GM23338 (cell line): ENCODE measurements around the gene AOC1. TPM values are rescaled to one million over a fixed set of nuclear protein-coding genes. Genes with fewer than 3 reads are reported as not detected.

Experiments used
- ATAC-seq: fragments of 200-7000 bp; cut with Tn5 transposase; 3 replicates; pipeline ENCODE4 v1.9.1; 2020
- DNase-seq: peaks from one replicate; pipeline ENCODE4 v3.0.0-alpha.2; 2015; ENCODE audit warnings: low spot score
- H2AFZ ChIP-seq: fragments of 200-600 bp; sonication (generic); 2 replicates; pipeline ENCODE4 v1.8.0; 2016; ENCODE audit warnings: antibody characterized with exemption, mild to moderate bottlenecking, moderate library complexity
- H3F3A ChIP-seq: fragments of 200-600 bp; sonication (generic); replicated peaks from 2 replicates; pipeline ENCODE4 v1.8.0; 2017; ENCODE audit warnings: antibody characterized with exemption, mixed run types, low read depth
- H3K27ac ChIP-seq: fragments of 200-600 bp; sonication (generic); 2 replicates; pipeline ENCODE4 v1.6.1; 2016; ENCODE audit warnings: low read depth
- H3K27me3 ChIP-seq: fragments of 200-600 bp; sonication (generic); 2 replicates; pipeline ENCODE4 v1.8.0; 2016; ENCODE audit warnings: mild to moderate bottlenecking, mixed run types, moderate library complexity; ENCODE audit not compliant: insufficient read depth
- H3K36me3 ChIP-seq: fragments of 200-600 bp; sonication (generic); 2 replicates; pipeline ENCODE4 v1.8.0; 2016; ENCODE audit warnings: mild to moderate bottlenecking; ENCODE audit not compliant: insufficient read depth
- H3K4me1 ChIP-seq: fragments of 200-600 bp; sonication (generic); 2 replicates; pipeline ENCODE4 v1.8.0; 2016; ENCODE audit warnings: mild to moderate bottlenecking, moderate library complexity; ENCODE audit not compliant: insufficient read depth
- H3K4me2 ChIP-seq: fragments of 200-600 bp; sonication (generic); 2 replicates; pipeline ENCODE4 v1.7.1; 2017; ENCODE audit warnings: mixed run types
- H3K4me3 ChIP-seq: fragments of 200-600 bp; sonication (generic); 2 replicates; pipeline ENCODE4 v1.6.1; 2016; ENCODE audit warnings: mixed run types
- H3K79me2 ChIP-seq: fragments of 200-600 bp; sonication (generic); replicated peaks from 2 replicates; pipeline ENCODE4 v1.8.0; 2017; ENCODE audit warnings: mild to moderate bottlenecking; ENCODE audit not compliant: insufficient read depth
- H3K9me2 ChIP-seq: fragments of 200-600 bp; sonication (generic); 2 replicates; pipeline ENCODE4 v1.8.0; 2017; ENCODE audit not compliant: insufficient read depth
- H4K20me1 ChIP-seq: fragments of 200-600 bp; sonication (generic); replicated peaks from 2 replicates; pipeline ENCODE4 v1.8.0; 2017; ENCODE audit warnings: mild to moderate bottlenecking; ENCODE audit not compliant: insufficient read depth
- H3K27ac Mint-ChIP-seq: 2 replicates; pipeline ENCODE4 v1.8.0; 2020; ENCODE audit warnings: inconsistent platforms, mild to moderate bottlenecking, moderate library complexity, mixed read lengths
- H3K27me3 Mint-ChIP-seq: 3 replicates; pipeline ENCODE4 v1.8.0; 2022; ENCODE audit warnings: low read depth, mild to moderate bottlenecking, moderate library complexity, mixed read lengths, inconsistent platforms; ENCODE audit not compliant: insufficient read depth, poor library complexity
- H3K36me3 Mint-ChIP-seq: 3 replicates; pipeline ENCODE4 v1.8.0; 2021; ENCODE audit warnings: low read depth, mild to moderate bottlenecking, inconsistent platforms, moderate library complexity, mixed read lengths
- H3K4me1 Mint-ChIP-seq: 3 replicates; pipeline ENCODE4 v1.8.0; 2020; ENCODE audit warnings: mild to moderate bottlenecking, inconsistent platforms, mixed read lengths
- H3K4me3 Mint-ChIP-seq: 3 replicates; pipeline ENCODE4 v1.8.0; 2021; ENCODE audit warnings: moderate library complexity, mild to moderate bottlenecking, inconsistent platforms, mixed read lengths
- H3K9me3 Mint-ChIP-seq: 3 replicates; pipeline ENCODE4 v1.8.0; 2020; ENCODE audit warnings: moderate library complexity, mild to moderate bottlenecking, inconsistent platforms, mixed read lengths
- CREB1 ChIP-seq: fragments of 250-450 bp; sonication (Bioruptor Pico); IDR thresholded peaks from 2 replicates; pipeline ENCODE4 v1.5.0; 2020; ENCODE audit warnings: low read depth, mild to moderate bottlenecking, moderate library complexity
- EZH2 ChIP-seq: fragments of 200-600 bp; sonication (generic); IDR thresholded peaks from one replicate; pipeline ENCODE4 v1.8.0; 2017; ENCODE audit warnings: antibody characterized with exemption, mild to moderate bottlenecking, low read depth; ENCODE audit not compliant: unreplicated experiment
- EZH2phosphoT487 ChIP-seq: fragments of 200-600 bp; sonication (generic); IDR thresholded peaks from one replicate; pipeline ENCODE4 v1.8.1; 2018; ENCODE audit warnings: antibody characterized with exemption; ENCODE audit not compliant: unreplicated experiment
- JUNB ChIP-seq: IDR thresholded peaks from one replicate; pipeline ENCODE4 v1.6.1; 2016; ENCODE audit warnings: antibody characterized with exemption; ENCODE audit not compliant: unreplicated experiment
- NANOG ChIP-seq: IDR thresholded peaks from 2 replicates; pipeline ENCODE4 v1.6.1; 2016; ENCODE audit warnings: antibody characterized with exemption, borderline replicate concordance
- POLR2AphosphoS5 ChIP-seq: IDR thresholded peaks from 2 replicates; pipeline ENCODE4 v1.6.1; 2016; ENCODE audit warnings: antibody characterized with exemption, low read depth
- STAT1 ChIP-seq: IDR thresholded peaks from one replicate; pipeline ENCODE4 v1.6.1; 2016; ENCODE audit warnings: antibody characterized with exemption; ENCODE audit not compliant: unreplicated experiment
- ZNF114 ChIP-seq: fragments of 250-450 bp; sonication (Bioruptor Pico); IDR thresholded peaks from 2 replicates; pipeline ENCODE4 v1.5.0; 2020; ENCODE audit warnings: mild to moderate bottlenecking, moderate library complexity
- ZNF331 ChIP-seq: fragments of 250-450 bp; sonication (Bioruptor Pico); IDR thresholded peaks from 2 replicates; pipeline ENCODE4 v1.5.0; 2020; ENCODE audit warnings: low read depth, mild to moderate bottlenecking, moderate library complexity
- polyA plus RNA-seq: library from polyadenylated mRNA; unstranded; fragments of >200 nt; fragmentation: Nextera tagmentation; extraction: Ambion mirVana; gene quantifications from 2 replicates; pipeline ENCODE4 v1.2.1, GENCODE V29; 2016
- total RNA-seq: library from RNA; depleted of rRNA; stranded (reverse); fragments of >200 nt; shearing (Covaris generic); gene quantifications from 2 replicates; pipeline ENCODE4 v1.2.3, GENCODE V29; 2014
- TF ChIP-seq, protein P1 (sequence below): IDR thresholded peaks from 2 replicates; pipeline ENCODE4 v1.6.1; 2016; ENCODE audit warnings: antibody characterized with exemption
- TF ChIP-seq, protein P2 (sequence below): IDR thresholded peaks from one replicate; pipeline ENCODE4 v1.6.1; 2018; ENCODE audit warnings: antibody characterized with exemption; ENCODE audit not compliant: unreplicated experiment
- TF ChIP-seq, protein P3 (sequence below), 2 experiments: fragments of 200-600 bp in 1 of 2; sonication (generic) in 1 of 2; conservative IDR thresholded peaks; 2 replicates each; pipeline versions ENCODE4 v1.5.1 to v1.6.1; 2016 to 2017; ENCODE audit warnings: antibody characterized with exemption in 2 of 2, low read depth in 2 of 2, mild to moderate bottlenecking in 2 of 2, moderate library complexity in 1 of 2
- TF ChIP-seq, protein P4 (sequence below): fragments of 250-450 bp; sonication (Bioruptor Pico); IDR thresholded peaks from 2 replicates; pipeline ENCODE4 v1.5.0; 2020; ENCODE audit warnings: mild to moderate bottlenecking, moderate library complexity

AOC1 gene
- total and polyA plus RNA-seq, 2 experiments from 2014 or later: not detected

DNA sequence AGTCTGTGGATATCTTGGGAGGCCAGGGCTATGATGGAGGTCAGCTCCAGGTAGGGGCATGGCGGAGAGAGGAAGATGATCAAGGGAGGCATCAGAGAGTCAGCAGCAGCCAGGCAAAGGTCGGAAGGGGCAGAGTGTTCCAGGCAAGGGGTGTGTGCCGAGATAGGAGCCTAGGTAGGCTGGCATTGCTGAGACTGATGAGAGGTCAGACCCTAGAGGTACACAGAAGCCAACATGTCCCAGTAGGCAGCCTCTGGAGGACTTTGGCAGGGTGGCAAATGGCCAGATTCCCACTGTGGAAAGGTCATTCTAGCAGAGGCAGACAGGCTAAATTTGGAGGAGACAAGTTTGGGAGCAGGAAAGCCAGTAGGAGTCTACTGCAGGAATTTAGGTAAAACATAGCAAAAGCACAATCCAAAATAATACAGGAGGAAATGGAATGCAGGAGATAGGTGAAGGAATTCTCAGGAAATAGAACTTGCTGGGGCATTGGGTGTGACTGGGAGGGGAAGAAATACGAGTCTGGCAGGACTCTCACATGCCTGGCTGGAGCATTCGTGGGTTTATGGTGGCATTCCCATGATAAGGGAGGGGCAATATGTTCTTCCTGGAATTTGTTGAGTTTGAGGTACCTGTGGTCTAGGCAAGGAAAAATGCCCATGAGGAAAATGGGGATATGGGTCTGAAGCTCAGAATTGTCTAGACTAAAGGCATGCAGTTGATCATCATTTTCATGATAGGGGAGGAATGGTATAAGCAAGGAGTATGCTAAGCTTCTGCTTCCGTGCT lies 26.1 kb upstream of the AOC1 start:
- H3K36me3 ChIP-seq: no peaks in the 10 kb centered on the region; the same call in 1 of the 2 replicates
- no peaks in the 10 kb centered on the region for H3K27me3 ChIP-seq
- Mint-ChIP-seq H3K27ac (no peak overlapping the region), H3K9me3 (no peaks in the 10 kb centered on the region), H3K4me1 (peaks cover 6% of the 10 kb centered on the region; the same call in 1 of the 3 replicates), H3K36me3 (no peaks in the 10 kb centered on the region; the same call in 2 of the 3 replicates), H3K4me3 (no peak overlapping the region), H3K27me3 (peaks cover 4% of the 10 kb centered on the region)
- TF ChIP-seq ZNF331 (CRISPR knock-in tag) (no peak), ZNF114 (no peak), NANOG (no peak), STAT1 (no peak), JUNB (no peak), EZH2phosphoT487 (no peak), CREB1 (CRISPR knock-in tag) (no peak), POLR2AphosphoS5 (no peak), EZH2 (no peak)
- TF ChIP-seq, protein P1, sequence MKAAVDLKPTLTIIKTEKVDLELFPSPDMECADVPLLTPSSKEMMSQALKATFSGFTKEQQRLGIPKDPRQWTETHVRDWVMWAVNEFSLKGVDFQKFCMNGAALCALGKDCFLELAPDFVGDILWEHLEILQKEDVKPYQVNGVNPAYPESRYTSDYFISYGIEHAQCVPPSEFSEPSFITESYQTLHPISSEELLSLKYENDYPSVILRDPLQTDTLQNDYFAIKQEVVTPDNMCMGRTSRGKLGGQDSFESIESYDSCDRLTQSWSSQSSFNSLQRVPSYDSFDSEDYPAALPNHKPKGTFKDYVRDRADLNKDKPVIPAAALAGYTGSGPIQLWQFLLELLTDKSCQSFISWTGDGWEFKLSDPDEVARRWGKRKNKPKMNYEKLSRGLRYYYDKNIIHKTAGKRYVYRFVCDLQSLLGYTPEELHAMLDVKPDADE: no peak
- TF ChIP-seq, protein P2, sequence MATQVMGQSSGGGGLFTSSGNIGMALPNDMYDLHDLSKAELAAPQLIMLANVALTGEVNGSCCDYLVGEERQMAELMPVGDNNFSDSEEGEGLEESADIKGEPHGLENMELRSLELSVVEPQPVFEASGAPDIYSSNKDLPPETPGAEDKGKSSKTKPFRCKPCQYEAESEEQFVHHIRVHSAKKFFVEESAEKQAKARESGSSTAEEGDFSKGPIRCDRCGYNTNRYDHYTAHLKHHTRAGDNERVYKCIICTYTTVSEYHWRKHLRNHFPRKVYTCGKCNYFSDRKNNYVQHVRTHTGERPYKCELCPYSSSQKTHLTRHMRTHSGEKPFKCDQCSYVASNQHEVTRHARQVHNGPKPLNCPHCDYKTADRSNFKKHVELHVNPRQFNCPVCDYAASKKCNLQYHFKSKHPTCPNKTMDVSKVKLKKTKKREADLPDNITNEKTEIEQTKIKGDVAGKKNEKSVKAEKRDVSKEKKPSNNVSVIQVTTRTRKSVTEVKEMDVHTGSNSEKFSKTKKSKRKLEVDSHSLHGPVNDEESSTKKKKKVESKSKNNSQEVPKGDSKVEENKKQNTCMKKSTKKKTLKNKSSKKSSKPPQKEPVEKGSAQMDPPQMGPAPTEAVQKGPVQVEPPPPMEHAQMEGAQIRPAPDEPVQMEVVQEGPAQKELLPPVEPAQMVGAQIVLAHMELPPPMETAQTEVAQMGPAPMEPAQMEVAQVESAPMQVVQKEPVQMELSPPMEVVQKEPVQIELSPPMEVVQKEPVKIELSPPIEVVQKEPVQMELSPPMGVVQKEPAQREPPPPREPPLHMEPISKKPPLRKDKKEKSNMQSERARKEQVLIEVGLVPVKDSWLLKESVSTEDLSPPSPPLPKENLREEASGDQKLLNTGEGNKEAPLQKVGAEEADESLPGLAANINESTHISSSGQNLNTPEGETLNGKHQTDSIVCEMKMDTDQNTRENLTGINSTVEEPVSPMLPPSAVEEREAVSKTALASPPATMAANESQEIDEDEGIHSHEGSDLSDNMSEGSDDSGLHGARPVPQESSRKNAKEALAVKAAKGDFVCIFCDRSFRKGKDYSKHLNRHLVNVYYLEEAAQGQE: no peak
- TF ChIP-seq, protein P3, sequence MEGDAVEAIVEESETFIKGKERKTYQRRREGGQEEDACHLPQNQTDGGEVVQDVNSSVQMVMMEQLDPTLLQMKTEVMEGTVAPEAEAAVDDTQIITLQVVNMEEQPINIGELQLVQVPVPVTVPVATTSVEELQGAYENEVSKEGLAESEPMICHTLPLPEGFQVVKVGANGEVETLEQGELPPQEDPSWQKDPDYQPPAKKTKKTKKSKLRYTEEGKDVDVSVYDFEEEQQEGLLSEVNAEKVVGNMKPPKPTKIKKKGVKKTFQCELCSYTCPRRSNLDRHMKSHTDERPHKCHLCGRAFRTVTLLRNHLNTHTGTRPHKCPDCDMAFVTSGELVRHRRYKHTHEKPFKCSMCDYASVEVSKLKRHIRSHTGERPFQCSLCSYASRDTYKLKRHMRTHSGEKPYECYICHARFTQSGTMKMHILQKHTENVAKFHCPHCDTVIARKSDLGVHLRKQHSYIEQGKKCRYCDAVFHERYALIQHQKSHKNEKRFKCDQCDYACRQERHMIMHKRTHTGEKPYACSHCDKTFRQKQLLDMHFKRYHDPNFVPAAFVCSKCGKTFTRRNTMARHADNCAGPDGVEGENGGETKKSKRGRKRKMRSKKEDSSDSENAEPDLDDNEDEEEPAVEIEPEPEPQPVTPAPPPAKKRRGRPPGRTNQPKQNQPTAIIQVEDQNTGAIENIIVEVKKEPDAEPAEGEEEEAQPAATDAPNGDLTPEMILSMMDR (conservative IDR thresholded peaks at IDR 0.05; ENCODE audit: low read depth in 2 of 2): no peak
- TF ChIP-seq, protein P4, sequence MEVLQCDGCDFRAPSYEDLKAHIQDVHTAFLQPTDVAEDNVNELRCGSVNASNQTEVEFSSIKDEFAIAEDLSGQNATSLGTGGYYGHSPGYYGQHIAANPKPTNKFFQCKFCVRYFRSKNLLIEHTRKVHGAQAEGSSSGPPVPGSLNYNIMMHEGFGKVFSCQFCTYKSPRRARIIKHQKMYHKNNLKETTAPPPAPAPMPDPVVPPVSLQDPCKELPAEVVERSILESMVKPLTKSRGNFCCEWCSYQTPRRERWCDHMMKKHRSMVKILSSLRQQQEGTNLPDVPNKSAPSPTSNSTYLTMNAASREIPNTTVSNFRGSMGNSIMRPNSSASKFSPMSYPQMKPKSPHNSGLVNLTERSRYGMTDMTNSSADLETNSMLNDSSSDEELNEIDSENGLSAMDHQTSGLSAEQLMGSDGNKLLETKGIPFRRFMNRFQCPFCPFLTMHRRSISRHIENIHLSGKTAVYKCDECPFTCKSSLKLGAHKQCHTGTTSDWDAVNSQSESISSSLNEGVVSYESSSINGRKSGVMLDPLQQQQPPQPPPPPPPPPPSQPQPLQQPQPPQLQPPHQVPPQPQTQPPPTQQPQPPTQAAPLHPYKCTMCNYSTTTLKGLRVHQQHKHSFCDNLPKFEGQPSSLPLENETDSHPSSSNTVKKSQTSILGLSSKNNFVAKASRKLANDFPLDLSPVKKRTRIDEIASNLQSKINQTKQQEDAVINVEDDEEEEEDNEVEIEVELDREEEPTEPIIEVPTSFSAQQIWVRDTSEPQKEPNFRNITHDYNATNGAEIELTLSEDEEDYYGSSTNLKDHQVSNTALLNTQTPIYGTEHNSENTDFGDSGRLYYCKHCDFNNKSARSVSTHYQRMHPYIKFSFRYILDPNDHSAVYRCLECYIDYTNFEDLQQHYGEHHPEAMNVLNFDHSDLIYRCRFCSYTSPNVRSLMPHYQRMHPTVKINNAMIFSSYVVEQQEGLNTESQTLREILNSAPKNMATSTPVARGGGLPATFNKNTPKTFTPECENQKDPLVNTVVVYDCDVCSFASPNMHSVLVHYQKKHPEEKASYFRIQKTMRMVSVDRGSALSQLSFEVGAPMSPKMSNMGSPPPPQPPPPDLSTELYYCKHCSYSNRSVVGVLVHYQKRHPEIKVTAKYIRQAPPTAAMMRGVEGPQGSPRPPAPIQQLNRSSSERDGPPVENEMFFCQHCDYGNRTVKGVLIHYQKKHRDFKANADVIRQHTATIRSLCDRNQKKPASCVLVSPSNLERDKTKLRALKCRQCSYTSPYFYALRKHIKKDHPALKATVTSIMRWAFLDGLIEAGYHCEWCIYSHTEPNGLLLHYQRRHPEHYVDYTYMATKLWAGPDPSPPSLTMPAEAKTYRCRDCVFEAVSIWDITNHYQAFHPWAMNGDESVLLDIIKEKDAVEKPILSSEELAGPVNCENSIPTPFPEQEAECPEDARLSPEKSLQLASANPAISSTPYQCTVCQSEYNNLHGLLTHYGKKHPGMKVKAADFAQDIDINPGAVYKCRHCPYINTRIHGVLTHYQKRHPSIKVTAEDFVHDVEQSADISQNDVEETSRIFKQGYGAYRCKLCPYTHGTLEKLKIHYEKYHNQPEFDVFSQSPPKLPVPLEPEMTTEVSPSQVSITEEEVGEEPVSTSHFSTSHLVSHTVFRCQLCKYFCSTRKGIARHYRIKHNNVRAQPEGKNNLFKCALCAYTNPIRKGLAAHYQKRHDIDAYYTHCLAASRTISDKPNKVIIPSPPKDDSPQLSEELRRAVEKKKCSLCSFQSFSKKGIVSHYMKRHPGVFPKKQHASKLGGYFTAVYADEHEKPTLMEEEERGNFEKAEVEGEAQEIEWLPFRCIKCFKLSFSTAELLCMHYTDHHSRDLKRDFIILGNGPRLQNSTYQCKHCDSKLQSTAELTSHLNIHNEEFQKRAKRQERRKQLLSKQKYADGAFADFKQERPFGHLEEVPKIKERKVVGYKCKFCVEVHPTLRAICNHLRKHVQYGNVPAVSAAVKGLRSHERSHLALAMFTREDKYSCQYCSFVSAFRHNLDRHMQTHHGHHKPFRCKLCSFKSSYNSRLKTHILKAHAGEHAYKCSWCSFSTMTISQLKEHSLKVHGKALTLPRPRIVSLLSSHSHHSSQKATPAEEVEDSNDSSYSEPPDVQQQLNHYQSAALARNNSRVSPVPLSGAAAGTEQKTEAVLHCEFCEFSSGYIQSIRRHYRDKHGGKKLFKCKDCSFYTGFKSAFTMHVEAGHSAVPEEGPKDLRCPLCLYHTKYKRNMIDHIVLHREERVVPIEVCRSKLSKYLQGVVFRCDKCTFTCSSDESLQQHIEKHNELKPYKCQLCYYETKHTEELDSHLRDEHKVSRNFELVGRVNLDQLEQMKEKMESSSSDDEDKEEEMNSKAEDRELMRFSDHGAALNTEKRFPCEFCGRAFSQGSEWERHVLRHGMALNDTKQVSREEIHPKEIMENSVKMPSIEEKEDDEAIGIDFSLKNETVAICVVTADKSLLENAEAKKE (CRISPR knock-in tag): no peak
- H3F3A ChIP-seq: no peaks in the 10 kb centered on the region
- H3K79me2 ChIP-seq: no peaks in the 10 kb centered on the region
- no peak overlapping the region for H3K4me2 ChIP-seq
- no peaks in the 10 kb centered on the region for H4K20me1 ChIP-seq
- H3K4me3 ChIP-seq: no peak overlapping the region
- no peak for DNase-seq
- no peak overlapping the region for H3K27ac ChIP-seq
- no peak for ATAC-seq
- H2AFZ ChIP-seq: no peak overlapping the region
- no peaks in the 10 kb centered on the region for H3K4me1 ChIP-seq
- no peaks in the 10 kb centered on the region for H3K9me2 ChIP-seq
